SK-N-MC (cell line): Measurements from ENCODE around the gene BFSP2.

Experiments
- EZH2 ChIP-seq: fragments of 200-600 bp; sonication (generic); IDR thresholded peaks from one replicate; pipeline ENCODE4 v1.6.1; 2017; ENCODE audit warnings: antibody characterized with exemption
- FOXP2 ChIP-seq: optimal IDR thresholded peaks from 2 replicates; pipeline ENCODE3; 2011; ENCODE audit warnings: mild to moderate bottlenecking, moderate library complexity; ENCODE audit not compliant: insufficient read depth; ENCODE audit errors: extremely low read length, control extremely low read depth
- POLR2AphosphoS5 ChIP-seq: IDR thresholded peaks from 2 replicates; pipeline ENCODE4 v1.6.1; 2012; ENCODE audit warnings: mild to moderate bottlenecking, low read depth, low read length, borderline replicate concordance

DNA sequence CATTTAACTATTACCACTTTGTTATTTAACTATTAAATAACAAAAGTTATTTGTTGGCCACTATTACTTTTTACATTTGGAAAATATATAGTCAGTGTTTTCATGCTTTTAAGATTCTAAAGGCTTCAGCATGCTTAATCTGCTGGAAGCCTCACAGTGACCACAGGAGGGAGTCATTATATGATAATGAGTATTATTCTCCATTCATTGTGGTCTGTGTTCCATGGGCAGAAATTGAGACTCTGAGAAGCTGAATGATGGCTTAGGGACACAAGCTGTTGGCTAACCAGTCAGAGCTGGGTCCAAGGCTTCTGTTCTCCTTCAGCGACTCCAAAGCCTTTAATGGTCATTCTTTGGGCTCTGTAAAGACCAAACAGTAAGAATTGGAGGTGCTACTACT is 64.7 kb downstream of the BFSP2 start:
- TF ChIP-seq EZH2 (no peak), POLR2AphosphoS5 (no peak), FOXP2 (no peak)
